ENCODE results near the gene UBE2O. TPM values are rescaled to one million over a fixed set of nuclear protein-coding genes. Genes with fewer than 3 reads are reported as not detected.
A peak's percentile ranks its signal among the peaks of the same experiment; 100 is the strongest.

Gene UBE2O
- 36.3 TPM for polyA plus RNA-seq (2013, experiment 1 of 2)
- polyA plus RNA-seq (2013, experiment 2 of 2): 32.6 TPM

- peak within 1 kb of the TSS; percentile 53; the same call in 1 of the 2 replicates for H3K27ac ChIP-seq (ENCODE audit: low read depth, low read length)
- H3K36me3 ChIP-seq (ENCODE audit: insufficient read depth, low read length): no peaks in the 10 kb centered on the region
- peaks cover 30% of the 10 kb centered on the region for H3K4me1 ChIP-seq (ENCODE audit: insufficient read depth, low read length)
- H3K4me3 ChIP-seq (ENCODE audit: low read length): peak within 1 kb of the TSS; percentile 95
- peak within 1 kb of the TSS; percentile 83 for H3K9ac ChIP-seq (ENCODE audit: low read depth, low read length)
- no peaks in the 10 kb centered on the region for H3K27me3 ChIP-seq (ENCODE audit: insufficient read depth, low read length)
- WGBS: under 1% methylated on average over 101 of the region's 101 CpGs
- no peaks in the 10 kb centered on the region for H3K9me3 ChIP-seq (ENCODE audit: insufficient read depth, low read depth, low read length)
Observed at GRCh38 chr17:76452660-76453430, at the start of gene UBE2O. Gene UBE2O, minus strand, starts transcription at chr17:76453152. Its CDS starts 11 bp downstream, at chr17:76453141.

- WGBS: 71% methylated on average over 11 of the region's 11 CpGs
- Histone ChIP-seq H3K9me3 (ENCODE audit: insufficient read depth, low read depth, low read length) (no peaks in the 10 kb centered on the region), H3K36me3 (ENCODE audit: insufficient read depth, low read length) (no peaks in the 10 kb centered on the region), H3K4me1 (ENCODE audit: insufficient read depth, low read length) (peaks cover 40% of the 10 kb centered on the region), H3K27me3 (ENCODE audit: insufficient read depth, low read length) (peaks cover 9% of the 10 kb centered on the region), H3K27ac (ENCODE audit: low read depth, low read length) (no peak overlapping the region; the same call in 1 of the 2 replicates), H3K9ac (ENCODE audit: low read depth, low read length) (no peak overlapping the region), H3K4me3 (ENCODE audit: low read length) (peak overlapping the region; percentile 82)
Observed at GRCh38 chr17:76501827-76502307, 48.9 kb upstream of the UBE2O start.

GRCh38 chr17:76501018-76501826, 48.3 kb upstream of the UBE2O start, which contains the start of gene RHBDF2:
Gene RHBDF2, minus strand, starts transcription at chr17:76501423. Its CDS starts 19,899 bp downstream, at chr17:76481524.
- 2% methylated on average over 72 of the region's 72 CpGs for WGBS

GRCh38 chr17:76500747-76501017, 47.7 kb upstream of the UBE2O start:
- Histone ChIP-seq H3K27me3 (ENCODE audit: insufficient read depth, low read length) (peaks cover 5% of the 10 kb centered on the region; the same call in 1 of the 2 replicates), H3K4me3 (ENCODE audit: low read length) (peak overlapping the region; percentile 82), H3K4me1 (ENCODE audit: insufficient read depth, low read length) (peaks cover 40% of the 10 kb centered on the region), H3K9ac (ENCODE audit: low read depth, low read length) (peak overlapping the region; percentile 84), H3K36me3 (ENCODE audit: insufficient read depth, low read length) (no peaks in the 10 kb centered on the region), H3K9me3 (ENCODE audit: insufficient read depth, low read depth, low read length) (no peaks in the 10 kb centered on the region), H3K27ac (ENCODE audit: low read depth, low read length) (no peak overlapping the region)
- 1% methylated on average over 10 of the region's 10 CpGs for WGBS

More at GRCh38 chr17:76501018-76501826, 48.3 kb upstream of the UBE2O start, which contains the start of gene RHBDF2:
- Histone ChIP-seq H3K27me3 (ENCODE audit: insufficient read depth, low read length) (peaks cover 5% of the 10 kb centered on the region; the same call in 1 of the 2 replicates), H3K9ac (ENCODE audit: low read depth, low read length) (peak within 1 kb of the TSS; percentile 84), H3K4me3 (ENCODE audit: low read length) (peak within 1 kb of the TSS; percentile 82), H3K36me3 (ENCODE audit: insufficient read depth, low read length) (no peaks in the 10 kb centered on the region), H3K27ac (ENCODE audit: low read depth, low read length) (no peak within 1 kb of the TSS; the same call in 1 of the 2 replicates), H3K9me3 (ENCODE audit: insufficient read depth, low read depth, low read length) (no peaks in the 10 kb centered on the region), H3K4me1 (ENCODE audit: insufficient read depth, low read length) (peaks cover 40% of the 10 kb centered on the region)

- Histone ChIP-seq H3K4me1 (ENCODE audit: insufficient read depth, low read length) (peaks cover 40% of the 10 kb centered on the region), H3K9me3 (ENCODE audit: insufficient read depth, low read depth, low read length) (no peaks in the 10 kb centered on the region), H3K27ac (ENCODE audit: low read depth, low read length) (no peak overlapping the region), H3K36me3 (ENCODE audit: insufficient read depth, low read length) (no peaks in the 10 kb centered on the region), H3K4me3 (ENCODE audit: low read length) (peak overlapping the region; percentile 82), H3K9ac (ENCODE audit: low read depth, low read length) (peak overlapping the region; percentile 84; the same call in 1 of the 2 replicates), H3K27me3 (ENCODE audit: insufficient read depth, low read length) (peaks cover 5% of the 10 kb centered on the region; the same call in 1 of the 2 replicates)
- WGBS: 43% methylated on average over 17 of the region's 17 CpGs
Observed at GRCh38 chr17:76500074-76500746, 47.3 kb upstream of the UBE2O start.

GRCh38 chr17:76499267-76499667, 46.3 kb upstream of the UBE2O start:
- Histone ChIP-seq H3K36me3 (ENCODE audit: insufficient read depth, low read length) (no peaks in the 10 kb centered on the region), H3K4me3 (ENCODE audit: low read length) (no peak overlapping the region), H3K27me3 (ENCODE audit: insufficient read depth, low read length) (peaks cover 5% of the 10 kb centered on the region; the same call in 1 of the 2 replicates), H3K9me3 (ENCODE audit: insufficient read depth, low read depth, low read length) (no peaks in the 10 kb centered on the region), H3K9ac (ENCODE audit: low read depth, low read length) (no peak overlapping the region), H3K4me1 (ENCODE audit: insufficient read depth, low read length) (peaks cover 40% of the 10 kb centered on the region), H3K27ac (ENCODE audit: low read depth, low read length) (no peak overlapping the region)
- 69% methylated on average over 5 of the region's 5 CpGs for WGBS

- 76% methylated on average over 4 of the region's 4 CpGs for WGBS
- Histone ChIP-seq H3K4me1 (ENCODE audit: insufficient read depth, low read length) (peaks cover 40% of the 10 kb centered on the region), H3K4me3 (ENCODE audit: low read length) (no peak overlapping the region)
Observed at GRCh38 chr17:76498876-76499251, 45.9 kb upstream of the UBE2O start.

GRCh38 chr17:76497979-76498875, 45.3 kb upstream of the UBE2O start:
- no peak overlapping the region for H3K9ac ChIP-seq (ENCODE audit: low read depth, low read length)
- WGBS: 38% methylated on average over 31 of the region's 31 CpGs
- no peak overlapping the region for H3K4me3 ChIP-seq (ENCODE audit: low read length)
- peaks cover 45% of the 10 kb centered on the region for H3K4me1 ChIP-seq (ENCODE audit: insufficient read depth, low read length)
- 0 out of 2 replicates have a peak overlapping the region, but pooled peaks have one; percentile 40 for H3K27ac ChIP-seq (ENCODE audit: low read depth, low read length)
- H3K9me3 ChIP-seq (ENCODE audit: insufficient read depth, low read depth, low read length): no peaks in the 10 kb centered on the region
- H3K36me3 ChIP-seq (ENCODE audit: insufficient read depth, low read length): no peaks in the 10 kb centered on the region
- H3K27me3 ChIP-seq (ENCODE audit: insufficient read depth, low read length): peaks cover 5% of the 10 kb centered on the region; the same call in 1 of the 2 replicates

More at GRCh38 chr17:76498876-76499251, 45.9 kb upstream of the UBE2O start:
- H3K9ac ChIP-seq (ENCODE audit: low read depth, low read length): no peak overlapping the region
- H3K27ac ChIP-seq (ENCODE audit: low read depth, low read length): no peak overlapping the region
- H3K9me3 ChIP-seq (ENCODE audit: insufficient read depth, low read depth, low read length): no peaks in the 10 kb centered on the region
- no peaks in the 10 kb centered on the region for H3K36me3 ChIP-seq (ENCODE audit: insufficient read depth, low read length)
- H3K27me3 ChIP-seq (ENCODE audit: insufficient read depth, low read length): peaks cover 5% of the 10 kb centered on the region; the same call in 1 of the 2 replicates

GRCh38 chr17:76497699-76497978, 44.7 kb upstream of the UBE2O start:
- Histone ChIP-seq H3K27me3 (ENCODE audit: insufficient read depth, low read length) (peaks cover 5% of the 10 kb centered on the region; the same call in 1 of the 2 replicates), H3K36me3 (ENCODE audit: insufficient read depth, low read length) (no peaks in the 10 kb centered on the region), H3K27ac (ENCODE audit: low read depth, low read length) (no peak overlapping the region), H3K9me3 (ENCODE audit: insufficient read depth, low read depth, low read length) (no peaks in the 10 kb centered on the region), H3K9ac (ENCODE audit: low read depth, low read length) (no peak overlapping the region), H3K4me3 (ENCODE audit: low read length) (no peak overlapping the region), H3K4me1 (ENCODE audit: insufficient read depth, low read length) (peaks cover 51% of the 10 kb centered on the region)
- WGBS: 72% methylated on average over 2 of the region's 2 CpGs

GRCh38 chr17:76496464-76496863, 43.5 kb upstream of the UBE2O start:
- Histone ChIP-seq H3K27me3 (ENCODE audit: insufficient read depth, low read length) (peaks cover 5% of the 10 kb centered on the region; the same call in 1 of the 2 replicates), H3K27ac (ENCODE audit: low read depth, low read length) (no peak overlapping the region), H3K4me3 (ENCODE audit: low read length) (no peak overlapping the region), H3K4me1 (ENCODE audit: insufficient read depth, low read length) (peaks cover 47% of the 10 kb centered on the region), H3K9me3 (ENCODE audit: insufficient read depth, low read depth, low read length) (no peaks in the 10 kb centered on the region), H3K9ac (ENCODE audit: low read depth, low read length) (no peak overlapping the region), H3K36me3 (ENCODE audit: insufficient read depth, low read length) (no peaks in the 10 kb centered on the region)
- 94% methylated on average over 6 of the region's 6 CpGs for WGBS

Data from HUES64 (cell line).